ENCODE measurements around the gene GUCA2B.

GRCh38 chr1:42173155-42173933 is 20.1 kb downstream of the GUCA2B start:
- TF ChIP-seq, protein P1, sequence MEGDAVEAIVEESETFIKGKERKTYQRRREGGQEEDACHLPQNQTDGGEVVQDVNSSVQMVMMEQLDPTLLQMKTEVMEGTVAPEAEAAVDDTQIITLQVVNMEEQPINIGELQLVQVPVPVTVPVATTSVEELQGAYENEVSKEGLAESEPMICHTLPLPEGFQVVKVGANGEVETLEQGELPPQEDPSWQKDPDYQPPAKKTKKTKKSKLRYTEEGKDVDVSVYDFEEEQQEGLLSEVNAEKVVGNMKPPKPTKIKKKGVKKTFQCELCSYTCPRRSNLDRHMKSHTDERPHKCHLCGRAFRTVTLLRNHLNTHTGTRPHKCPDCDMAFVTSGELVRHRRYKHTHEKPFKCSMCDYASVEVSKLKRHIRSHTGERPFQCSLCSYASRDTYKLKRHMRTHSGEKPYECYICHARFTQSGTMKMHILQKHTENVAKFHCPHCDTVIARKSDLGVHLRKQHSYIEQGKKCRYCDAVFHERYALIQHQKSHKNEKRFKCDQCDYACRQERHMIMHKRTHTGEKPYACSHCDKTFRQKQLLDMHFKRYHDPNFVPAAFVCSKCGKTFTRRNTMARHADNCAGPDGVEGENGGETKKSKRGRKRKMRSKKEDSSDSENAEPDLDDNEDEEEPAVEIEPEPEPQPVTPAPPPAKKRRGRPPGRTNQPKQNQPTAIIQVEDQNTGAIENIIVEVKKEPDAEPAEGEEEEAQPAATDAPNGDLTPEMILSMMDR (IDR thresholded peaks at IDR 0.05; ENCODE audit: insufficient read depth, low read length), result peak; percentile 97
- TF ChIP-seq, protein P2, sequence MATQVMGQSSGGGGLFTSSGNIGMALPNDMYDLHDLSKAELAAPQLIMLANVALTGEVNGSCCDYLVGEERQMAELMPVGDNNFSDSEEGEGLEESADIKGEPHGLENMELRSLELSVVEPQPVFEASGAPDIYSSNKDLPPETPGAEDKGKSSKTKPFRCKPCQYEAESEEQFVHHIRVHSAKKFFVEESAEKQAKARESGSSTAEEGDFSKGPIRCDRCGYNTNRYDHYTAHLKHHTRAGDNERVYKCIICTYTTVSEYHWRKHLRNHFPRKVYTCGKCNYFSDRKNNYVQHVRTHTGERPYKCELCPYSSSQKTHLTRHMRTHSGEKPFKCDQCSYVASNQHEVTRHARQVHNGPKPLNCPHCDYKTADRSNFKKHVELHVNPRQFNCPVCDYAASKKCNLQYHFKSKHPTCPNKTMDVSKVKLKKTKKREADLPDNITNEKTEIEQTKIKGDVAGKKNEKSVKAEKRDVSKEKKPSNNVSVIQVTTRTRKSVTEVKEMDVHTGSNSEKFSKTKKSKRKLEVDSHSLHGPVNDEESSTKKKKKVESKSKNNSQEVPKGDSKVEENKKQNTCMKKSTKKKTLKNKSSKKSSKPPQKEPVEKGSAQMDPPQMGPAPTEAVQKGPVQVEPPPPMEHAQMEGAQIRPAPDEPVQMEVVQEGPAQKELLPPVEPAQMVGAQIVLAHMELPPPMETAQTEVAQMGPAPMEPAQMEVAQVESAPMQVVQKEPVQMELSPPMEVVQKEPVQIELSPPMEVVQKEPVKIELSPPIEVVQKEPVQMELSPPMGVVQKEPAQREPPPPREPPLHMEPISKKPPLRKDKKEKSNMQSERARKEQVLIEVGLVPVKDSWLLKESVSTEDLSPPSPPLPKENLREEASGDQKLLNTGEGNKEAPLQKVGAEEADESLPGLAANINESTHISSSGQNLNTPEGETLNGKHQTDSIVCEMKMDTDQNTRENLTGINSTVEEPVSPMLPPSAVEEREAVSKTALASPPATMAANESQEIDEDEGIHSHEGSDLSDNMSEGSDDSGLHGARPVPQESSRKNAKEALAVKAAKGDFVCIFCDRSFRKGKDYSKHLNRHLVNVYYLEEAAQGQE (IDR thresholded peaks at IDR 0.05; ENCODE audit: insufficient replicate concordance, low read depth), result no peak
- no peak for TF ChIP-seq POLR2AphosphoS5 (IDR thresholded peaks at IDR 0.05; ENCODE audit: low read depth)
